Esophagus squamous epithelium (tissue), 4 donors: ENCODE results near the gene STK10.

Source experiments
- POLR2A ChIP-seq, 4 donors: fragments of 450-650 bp; IDR thresholded peaks; one replicate each; pipeline ENCODE4 v1.6.1; 2017; ENCODE audit warnings: antibody characterized with exemption in 4 of 4, mild to moderate bottlenecking in 4 of 4, moderate library complexity in 3 of 4
- TF ChIP-seq, protein P1 (sequence below), 6 experiments: fragments of 450-650 bp in 4 of 6; fragments of 200-600 bp in 2 of 6; sonication (generic) in 2 of 6; IDR thresholded peaks; one replicate each; pipeline ENCODE4 v1.5.1; 2016 to 2019; ENCODE audit warnings: antibody characterized with exemption in 6 of 6, mild to moderate bottlenecking in 4 of 6, moderate library complexity in 4 of 6

- TF ChIP-seq, protein P1, sequence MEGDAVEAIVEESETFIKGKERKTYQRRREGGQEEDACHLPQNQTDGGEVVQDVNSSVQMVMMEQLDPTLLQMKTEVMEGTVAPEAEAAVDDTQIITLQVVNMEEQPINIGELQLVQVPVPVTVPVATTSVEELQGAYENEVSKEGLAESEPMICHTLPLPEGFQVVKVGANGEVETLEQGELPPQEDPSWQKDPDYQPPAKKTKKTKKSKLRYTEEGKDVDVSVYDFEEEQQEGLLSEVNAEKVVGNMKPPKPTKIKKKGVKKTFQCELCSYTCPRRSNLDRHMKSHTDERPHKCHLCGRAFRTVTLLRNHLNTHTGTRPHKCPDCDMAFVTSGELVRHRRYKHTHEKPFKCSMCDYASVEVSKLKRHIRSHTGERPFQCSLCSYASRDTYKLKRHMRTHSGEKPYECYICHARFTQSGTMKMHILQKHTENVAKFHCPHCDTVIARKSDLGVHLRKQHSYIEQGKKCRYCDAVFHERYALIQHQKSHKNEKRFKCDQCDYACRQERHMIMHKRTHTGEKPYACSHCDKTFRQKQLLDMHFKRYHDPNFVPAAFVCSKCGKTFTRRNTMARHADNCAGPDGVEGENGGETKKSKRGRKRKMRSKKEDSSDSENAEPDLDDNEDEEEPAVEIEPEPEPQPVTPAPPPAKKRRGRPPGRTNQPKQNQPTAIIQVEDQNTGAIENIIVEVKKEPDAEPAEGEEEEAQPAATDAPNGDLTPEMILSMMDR (IDR thresholded peaks at IDR 0.05) = no peak
- TF ChIP-seq POLR2A (IDR thresholded peaks at IDR 0.05) = no peak
Observed at GRCh38 chr5:172058088-172058487, 129.9 kb downstream of the STK10 start.
